ENCODE measurements around the gene SMARCC1.

SMARCC1 gene

DNA sequence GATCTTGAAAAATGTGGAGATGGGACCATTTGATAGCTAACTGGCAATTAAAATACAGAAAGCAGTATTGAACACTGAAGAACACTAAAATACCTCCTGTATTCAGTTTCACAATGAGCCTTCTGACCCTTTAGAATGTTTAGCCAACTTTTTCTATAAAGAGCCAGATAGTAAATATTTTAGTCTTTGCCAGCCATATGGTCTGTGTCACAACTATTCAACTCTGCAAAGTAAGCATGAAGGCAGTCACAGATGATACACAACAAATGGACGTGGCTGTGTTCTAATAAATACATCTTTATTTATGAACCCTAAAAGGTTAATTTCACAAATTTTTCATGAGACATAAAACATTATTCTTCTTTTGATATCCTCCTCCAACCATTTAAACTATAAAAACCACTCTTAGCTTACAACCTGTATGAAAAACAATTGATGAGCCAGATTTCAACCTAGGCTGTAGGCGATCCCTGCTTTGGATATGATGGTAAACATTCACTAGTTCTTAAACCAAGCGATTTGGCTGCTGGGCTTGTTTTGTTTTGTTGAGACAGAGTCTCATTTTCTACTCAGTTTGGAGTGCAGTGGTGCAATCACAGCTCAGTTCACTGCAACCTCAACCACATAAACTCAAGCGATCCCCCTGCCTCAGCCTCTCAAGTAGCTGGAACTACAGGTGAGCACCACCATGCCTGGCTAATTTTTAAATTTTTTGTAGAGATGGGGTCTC lies 189.5 kb downstream of the SMARCC1 start:
- H3K27ac ChIP-seq (ENCODE audit: low read length), result no peak overlapping the region
- no peaks in the 10 kb centered on the region for H3K27me3 ChIP-seq (ENCODE audit: control insufficient read depth in 1 of 2, insufficient read depth in 2 of 2, low read length in 2 of 2)
- no peak overlapping the region for H3K9ac ChIP-seq (ENCODE audit: low read length in 2 of 2)
- H3K9me3 ChIP-seq (ENCODE audit: control insufficient read depth in 2 of 2, low read length in 2 of 2), result no peaks in the 10 kb centered on the region
- peaks cover 21 to 24% of the 10 kb centered on the region in 2 donors for H3K36me3 ChIP-seq (ENCODE audit: control insufficient read depth in 2 of 2, insufficient read depth in 2 of 2, low read length in 2 of 2)
- H3K4me1 ChIP-seq (ENCODE audit: control insufficient read depth, insufficient read depth, low read length), result no peaks in the 10 kb centered on the region
- no peak overlapping the region for H3K4me3 ChIP-seq (ENCODE audit: low read length in 2 of 2)

DNA sequence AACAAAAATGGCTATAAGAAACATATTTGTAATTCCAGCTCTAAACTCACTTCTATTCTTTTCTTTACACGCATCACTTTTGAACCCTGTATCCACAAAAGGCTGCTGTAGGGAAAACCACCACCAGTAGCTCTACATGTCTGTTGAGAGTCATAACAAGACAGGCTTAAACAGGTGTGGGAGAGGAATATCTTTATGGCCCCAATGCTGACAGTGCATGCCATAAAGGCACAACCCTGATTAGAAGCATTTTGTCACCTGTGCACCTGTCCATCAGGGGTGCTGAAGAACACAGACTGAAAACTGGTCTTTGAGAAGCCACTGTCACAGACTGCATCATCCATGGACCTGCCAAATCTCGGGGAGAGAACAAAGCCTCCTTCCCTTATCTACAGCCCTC lies 191.5 kb downstream of the SMARCC1 start:
- Histone ChIP-seq H3K4me1 (ENCODE audit: control insufficient read depth, insufficient read depth, low read length) (no peaks in the 10 kb centered on the region), H3K27ac (ENCODE audit: low read length) (no peak overlapping the region), H3K9ac (ENCODE audit: low read length in 2 of 2) (no peak overlapping the region), H3K36me3 (ENCODE audit: control insufficient read depth in 2 of 2, insufficient read depth in 2 of 2, low read length in 2 of 2) (peaks cover 31 to 32% of the 10 kb centered on the region in 2 donors), H3K4me3 (ENCODE audit: low read length in 2 of 2) (no peak overlapping the region), H3K27me3 (ENCODE audit: control insufficient read depth in 1 of 2, insufficient read depth in 2 of 2, low read length in 2 of 2) (no peaks in the 10 kb centered on the region), H3K9me3 (ENCODE audit: control insufficient read depth in 2 of 2, low read length in 2 of 2) (no peaks in the 10 kb centered on the region)

DNA sequence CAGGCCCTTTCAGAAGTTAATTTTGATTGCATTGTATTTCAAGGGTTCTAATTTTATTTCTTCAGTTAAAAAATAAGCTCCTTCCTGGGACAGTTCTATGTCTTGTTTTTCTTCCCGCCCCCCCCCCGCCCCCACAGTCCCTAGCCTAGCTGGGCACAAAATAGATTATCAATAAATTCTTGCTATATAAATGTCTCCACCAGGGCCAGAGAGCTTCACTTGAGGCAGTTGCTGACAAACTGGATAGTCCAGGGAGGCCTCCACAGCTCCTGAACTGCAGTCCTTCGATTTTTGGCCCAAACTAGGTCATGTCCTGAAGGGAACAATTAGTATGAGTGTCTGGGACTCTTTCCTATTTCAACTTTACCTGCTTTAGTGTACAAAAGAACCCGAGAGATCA lies 193.1 kb downstream of the SMARCC1 start:
- H3K9ac ChIP-seq (ENCODE audit: low read length in 2 of 2), result no peak overlapping the region
- no peak overlapping the region for H3K4me3 ChIP-seq (ENCODE audit: low read length in 2 of 2)
- H3K9me3 ChIP-seq (ENCODE audit: control insufficient read depth in 2 of 2, low read length in 2 of 2), result no peaks in the 10 kb centered on the region
- peaks cover 25 to 29% of the 10 kb centered on the region in 2 donors for H3K36me3 ChIP-seq (ENCODE audit: control insufficient read depth in 2 of 2, insufficient read depth in 2 of 2, low read length in 2 of 2)
- no peak overlapping the region for H3K27ac ChIP-seq (ENCODE audit: low read length)
- H3K4me1 ChIP-seq (ENCODE audit: control insufficient read depth, insufficient read depth, low read length), result no peaks in the 10 kb centered on the region
- no peaks in the 10 kb centered on the region for H3K27me3 ChIP-seq (ENCODE audit: control insufficient read depth in 1 of 2, insufficient read depth in 2 of 2, low read length in 2 of 2)

DNA sequence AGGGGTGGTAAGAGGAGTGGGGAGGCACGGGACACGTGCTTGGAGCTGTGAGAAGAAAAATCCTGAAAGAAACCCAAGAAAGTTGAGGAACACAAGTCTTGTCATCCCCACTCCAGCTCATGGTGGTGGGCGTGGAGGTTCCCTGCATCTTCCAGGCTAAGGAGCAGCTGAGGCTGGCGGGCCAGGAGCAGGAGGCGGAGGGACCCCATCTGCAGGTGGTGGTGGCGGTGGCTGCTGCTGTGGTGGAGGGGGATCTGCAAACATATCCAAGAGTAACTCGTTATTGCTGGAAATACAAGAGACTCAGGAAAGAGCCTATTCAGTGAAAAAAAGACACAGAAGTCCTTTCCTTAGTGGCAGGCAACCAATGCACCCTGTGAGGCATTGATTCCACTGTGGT lies 193.6 kb downstream of the SMARCC1 start:
- H3K36me3 ChIP-seq (ENCODE audit: control insufficient read depth in 2 of 2, insufficient read depth in 2 of 2, low read length in 2 of 2), result peaks cover 25 to 29% of the 10 kb centered on the region in 2 donors
- H3K27ac ChIP-seq (ENCODE audit: low read length), result no peak overlapping the region
- no peaks in the 10 kb centered on the region for H3K27me3 ChIP-seq (ENCODE audit: control insufficient read depth in 1 of 2, insufficient read depth in 2 of 2, low read length in 2 of 2)
- no peaks in the 10 kb centered on the region for H3K9me3 ChIP-seq (ENCODE audit: control insufficient read depth in 2 of 2, low read length in 2 of 2)
- no peaks in the 10 kb centered on the region for H3K4me1 ChIP-seq (ENCODE audit: control insufficient read depth, insufficient read depth, low read length)
- no peak overlapping the region for H3K9ac ChIP-seq (ENCODE audit: low read length in 2 of 2)
- no peak overlapping the region for H3K4me3 ChIP-seq (ENCODE audit: low read length in 2 of 2)

DNA sequence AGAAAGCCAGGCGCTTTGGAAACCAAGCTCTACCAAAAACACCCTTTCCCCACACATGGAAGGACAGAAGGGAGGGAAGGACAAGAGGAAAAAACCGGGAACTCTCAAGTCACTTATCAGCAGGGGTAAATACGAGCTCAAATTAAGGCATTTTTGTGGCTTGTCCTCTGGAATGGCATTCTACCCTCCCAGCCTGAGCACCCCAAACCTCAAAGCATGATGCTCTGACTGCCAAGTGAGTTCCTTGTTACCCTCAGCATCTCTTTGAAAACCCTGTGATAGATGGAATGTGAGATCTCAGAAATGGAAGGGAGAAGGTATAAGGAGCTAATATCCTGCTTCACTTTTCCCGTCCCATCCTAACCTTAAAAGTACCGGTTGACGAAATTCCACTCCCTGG lies 194.9 kb downstream of the SMARCC1 start:
- Histone ChIP-seq H3K27ac (ENCODE audit: low read length) (no peak overlapping the region), H3K36me3 (ENCODE audit: control insufficient read depth in 2 of 2, insufficient read depth in 2 of 2, low read length in 2 of 2) (peaks cover 25 to 29% of the 10 kb centered on the region in 2 donors), H3K4me3 (ENCODE audit: low read length in 2 of 2) (no peak overlapping the region), H3K27me3 (ENCODE audit: control insufficient read depth in 1 of 2, insufficient read depth in 2 of 2, low read length in 2 of 2) (no peaks in the 10 kb centered on the region), H3K9ac (ENCODE audit: low read length in 2 of 2) (no peak overlapping the region), H3K4me1 (ENCODE audit: control insufficient read depth, insufficient read depth, low read length) (no peaks in the 10 kb centered on the region), H3K9me3 (ENCODE audit: control insufficient read depth in 2 of 2, low read length in 2 of 2) (no peaks in the 10 kb centered on the region)

DNA sequence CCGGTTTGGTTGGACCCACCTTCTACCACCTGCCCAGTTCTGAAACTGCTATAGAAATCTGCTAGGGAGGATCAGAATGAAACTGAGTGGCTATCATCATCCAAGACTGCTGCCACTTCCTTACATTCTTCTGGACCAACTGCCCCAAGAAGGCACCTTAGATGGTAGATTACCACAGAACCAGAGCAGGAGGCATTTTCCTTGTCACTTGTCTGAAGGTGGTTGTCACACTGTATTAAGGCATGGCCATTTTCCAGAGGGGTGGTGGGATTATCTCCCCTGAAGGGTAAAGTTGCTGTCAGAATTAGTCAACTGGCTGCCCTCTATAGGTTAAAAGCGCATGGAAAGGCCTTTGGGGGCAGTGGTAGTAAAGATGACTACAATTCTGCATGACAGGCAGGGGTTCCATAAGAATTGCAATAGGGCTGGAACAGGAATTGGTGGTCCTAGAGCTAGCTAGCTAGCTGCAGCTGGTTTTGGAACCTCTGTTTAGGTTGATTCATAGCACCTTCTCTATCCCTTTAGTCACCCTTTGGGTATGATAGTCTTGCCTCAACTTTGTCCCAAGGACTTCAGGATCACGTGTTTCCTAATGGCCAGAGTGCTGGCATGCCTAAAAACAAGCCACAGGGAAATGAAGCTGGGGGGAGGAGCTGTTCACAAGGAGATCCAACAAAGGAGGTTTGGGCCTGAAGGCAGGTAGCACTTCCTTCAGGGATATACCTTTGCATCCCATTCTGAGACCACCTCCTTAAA lies 198.2 kb downstream of the SMARCC1 start:
- no peaks in the 10 kb centered on the region for H3K9me3 ChIP-seq (ENCODE audit: control insufficient read depth in 2 of 2, low read length in 2 of 2)
- peaks cover 0 to 7% of the 10 kb centered on the region in 2 donors for H3K27me3 ChIP-seq (ENCODE audit: control insufficient read depth in 1 of 2, insufficient read depth in 2 of 2, low read length in 2 of 2)
- H3K4me3 ChIP-seq (ENCODE audit: low read length in 2 of 2), result no peak overlapping the region
- H3K4me1 ChIP-seq (ENCODE audit: control insufficient read depth, insufficient read depth, low read length), result peaks cover 4% of the 10 kb centered on the region
- H3K36me3 ChIP-seq (ENCODE audit: control insufficient read depth in 2 of 2, insufficient read depth in 2 of 2, low read length in 2 of 2), result peaks cover 17 to 18% of the 10 kb centered on the region in 2 donors
- no peak overlapping the region for H3K9ac ChIP-seq (ENCODE audit: low read length in 2 of 2)
- no peak overlapping the region for H3K27ac ChIP-seq (ENCODE audit: low read length)

DNA sequence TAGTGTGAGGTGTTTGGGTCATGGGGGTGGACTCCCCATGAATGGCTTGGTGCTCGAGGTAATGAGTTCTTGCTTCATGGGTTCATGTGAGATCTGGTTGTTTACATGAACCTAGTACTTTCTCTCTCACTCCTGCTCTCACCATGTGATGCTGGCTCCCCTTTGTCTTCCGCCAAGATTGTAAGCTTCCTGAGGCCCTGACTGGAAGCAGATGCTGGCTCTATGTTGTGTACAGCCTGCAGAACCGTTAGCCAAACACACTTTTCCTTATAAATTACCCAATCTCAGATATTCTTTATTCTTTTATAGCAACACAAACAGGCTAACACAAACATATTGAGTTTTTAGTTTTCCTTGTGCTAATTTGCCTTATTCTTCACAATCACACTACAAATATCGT lies 199.9 kb downstream of the SMARCC1 start:
- no peak overlapping the region for H3K9ac ChIP-seq (ENCODE audit: low read length in 2 of 2)
- peaks cover 7 to 9% of the 10 kb centered on the region in 2 donors for H3K36me3 ChIP-seq (ENCODE audit: control insufficient read depth in 2 of 2, insufficient read depth in 2 of 2, low read length in 2 of 2)
- H3K9me3 ChIP-seq (ENCODE audit: control insufficient read depth in 2 of 2, low read length in 2 of 2), result no peaks in the 10 kb centered on the region
- no peak overlapping the region for H3K4me3 ChIP-seq (ENCODE audit: low read length in 2 of 2)
- H3K4me1 ChIP-seq (ENCODE audit: control insufficient read depth, insufficient read depth, low read length), result peaks cover 12% of the 10 kb centered on the region
- H3K27me3 ChIP-seq (ENCODE audit: control insufficient read depth in 1 of 2, insufficient read depth in 2 of 2, low read length in 2 of 2), result peaks cover 0 to 13% of the 10 kb centered on the region in 2 donors
- no peak overlapping the region for H3K27ac ChIP-seq (ENCODE audit: low read length)

DNA sequence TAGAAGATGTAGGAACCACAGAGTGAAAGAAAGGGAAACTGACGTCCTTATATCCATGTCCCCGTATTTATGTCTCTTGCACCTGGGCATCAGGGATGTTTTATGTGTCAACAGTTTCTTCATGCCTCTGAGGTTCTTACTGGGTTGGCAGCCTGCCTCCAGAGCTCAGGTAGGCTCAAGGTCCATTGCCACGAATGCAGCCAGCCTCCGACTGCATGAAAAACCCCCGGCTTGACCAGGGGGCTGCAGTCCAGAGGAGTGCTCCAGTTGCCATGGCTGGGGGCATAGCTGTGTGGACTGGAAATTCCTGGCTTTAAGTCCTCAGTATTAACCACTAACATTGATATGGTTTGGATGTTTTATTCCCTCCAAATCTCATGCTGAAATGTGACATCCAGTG lies 200.3 kb downstream of the SMARCC1 start:
- H3K4me3 ChIP-seq (ENCODE audit: low read length in 2 of 2), result no peak overlapping the region
- no peaks in the 10 kb centered on the region for H3K9me3 ChIP-seq (ENCODE audit: control insufficient read depth in 2 of 2, low read length in 2 of 2)
- peaks cover 7 to 8% of the 10 kb centered on the region in 2 donors for H3K36me3 ChIP-seq (ENCODE audit: control insufficient read depth in 2 of 2, insufficient read depth in 2 of 2, low read length in 2 of 2)
- H3K4me1 ChIP-seq (ENCODE audit: control insufficient read depth, insufficient read depth, low read length), result peaks cover 12% of the 10 kb centered on the region
- no peak overlapping the region for H3K27ac ChIP-seq (ENCODE audit: low read length)
- peaks cover 2 to 13% of the 10 kb centered on the region in 2 donors for H3K27me3 ChIP-seq (ENCODE audit: control insufficient read depth in 1 of 2, insufficient read depth in 2 of 2, low read length in 2 of 2)
- H3K9ac ChIP-seq (ENCODE audit: low read length in 2 of 2), result no peak overlapping the region

DNA sequence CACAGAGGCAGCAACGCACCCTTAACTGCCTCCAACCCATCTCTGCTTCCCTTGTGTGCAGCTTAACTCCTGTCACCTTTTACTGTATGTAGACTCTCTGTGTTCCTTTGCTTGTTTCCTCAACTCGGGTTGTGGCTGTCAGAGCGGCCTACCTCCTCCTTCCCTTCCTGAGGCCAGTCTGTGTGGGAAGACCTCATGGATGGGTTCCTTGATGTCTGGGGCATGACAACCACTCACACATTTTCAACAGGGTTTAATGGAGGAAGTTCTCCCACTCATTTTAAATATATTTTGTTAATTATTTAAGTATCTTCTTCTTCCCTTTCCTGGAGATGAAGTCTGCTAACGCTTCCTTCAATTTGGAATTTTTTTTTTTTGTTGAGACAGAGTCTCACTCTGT lies 201.2 kb downstream of the SMARCC1 start:
- Histone ChIP-seq H3K4me1 (ENCODE audit: control insufficient read depth, insufficient read depth, low read length) (peaks cover 12% of the 10 kb centered on the region), H3K27ac (ENCODE audit: low read length) (no peak overlapping the region), H3K9me3 (ENCODE audit: control insufficient read depth in 2 of 2, low read length in 2 of 2) (no peaks in the 10 kb centered on the region), H3K27me3 (ENCODE audit: control insufficient read depth in 1 of 2, insufficient read depth in 2 of 2, low read length in 2 of 2) (peaks cover 2 to 13% of the 10 kb centered on the region in 2 donors), H3K36me3 (ENCODE audit: control insufficient read depth in 2 of 2, insufficient read depth in 2 of 2, low read length in 2 of 2) (peaks cover 2 to 3% of the 10 kb centered on the region in 2 donors), H3K4me3 (ENCODE audit: low read length in 2 of 2) (no peak overlapping the region), H3K9ac (ENCODE audit: low read length in 2 of 2) (no peak overlapping the region)

DNA sequence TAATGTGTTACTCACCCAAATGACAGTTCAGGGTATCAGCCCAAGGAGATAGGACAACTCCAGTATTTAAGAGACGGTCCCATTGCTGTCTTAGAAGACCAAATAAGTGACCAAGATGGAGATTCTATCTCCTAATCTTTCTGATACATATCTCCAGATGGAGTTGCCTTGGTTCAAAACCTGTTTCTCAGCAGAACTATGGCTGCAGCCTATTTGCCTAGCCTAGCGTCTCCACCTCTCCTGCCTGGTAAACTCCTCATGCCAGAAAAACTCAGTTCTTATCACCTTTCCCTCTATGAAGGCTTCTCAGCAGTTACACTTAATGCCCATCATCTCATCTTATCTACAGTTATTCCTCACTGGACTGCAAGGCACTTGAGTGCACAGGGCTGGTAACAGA lies 201.8 kb downstream of the SMARCC1 start:
- Histone ChIP-seq H3K4me1 (ENCODE audit: control insufficient read depth, insufficient read depth, low read length) (peaks cover 12% of the 10 kb centered on the region), H3K27ac (ENCODE audit: low read length) (no peak overlapping the region), H3K9ac (ENCODE audit: low read length in 2 of 2) (no peak overlapping the region), H3K9me3 (ENCODE audit: control insufficient read depth in 2 of 2, low read length in 2 of 2) (no peaks in the 10 kb centered on the region), H3K36me3 (ENCODE audit: control insufficient read depth in 2 of 2, insufficient read depth in 2 of 2, low read length in 2 of 2) (no peaks in the 10 kb centered on the region), H3K27me3 (ENCODE audit: control insufficient read depth in 1 of 2, insufficient read depth in 2 of 2, low read length in 2 of 2) (peaks cover 2 to 13% of the 10 kb centered on the region in 2 donors), H3K4me3 (ENCODE audit: low read length in 2 of 2) (no peak overlapping the region)
